Psoas muscle (tissue), 8 donors: ENCODE results near the gene NAV2. TPM values are rescaled to one million over a fixed set of nuclear protein-coding genes. Genes with fewer than 3 reads are reported as not detected.
"Not testable (repeated sequence)": the region's sequence is repeated elsewhere in the genome, so short reads cannot be mapped to it uniquely, and the experiment has no call there.

Source experiments
- ATAC-seq, 4 donors: fragments of 200-7000 bp; cut with Tn5 transposase; one replicate each; pipeline ENCODE4 v1.9.1; 2020; ENCODE audit warnings: moderate library complexity in 3 of 4, mild to moderate bottlenecking in 2 of 4
- DNase-seq, 2 donors: peaks; one replicate each; pipeline ENCODE4 v3.0.0-alpha.2; 2020
- H3K27ac ChIP-seq: fragments of 200-600 bp; one replicate; pipeline ENCODE4 v1.8.0; 2022
- H3K27me3 ChIP-seq, 3 donors: fragments of 200-600 bp in 1 of 3; one replicate each; pipeline versions ENCODE4 v1.6.1 to v1.8.0; 2013 to 2022; ENCODE audit warnings: low read length in 2 of 3, mild to moderate bottlenecking in 2 of 3, moderate library complexity in 1 of 3; ENCODE audit not compliant: insufficient read depth in 3 of 3
- H3K36me3 ChIP-seq, 2 donors: fragments of 200-600 bp in 1 of 2; one replicate each; pipeline versions ENCODE4 v1.6.1 to v1.8.0; 2013 to 2022; ENCODE audit warnings: low read depth in 1 of 2, mild to moderate bottlenecking in 1 of 2, moderate library complexity in 1 of 2; ENCODE audit not compliant: insufficient read depth in 1 of 2
- H3K4me1 ChIP-seq: fragments of 200-600 bp; one replicate; pipeline ENCODE4 v1.8.0; 2022
- H3K4me3 ChIP-seq: fragments of 200-600 bp; one replicate; pipeline ENCODE4 v1.8.0; 2022; ENCODE audit warnings: mild to moderate bottlenecking
- H3K9me3 ChIP-seq: fragments of 200-600 bp; one replicate; pipeline ENCODE4 v1.8.0; 2022
- WGBS, 3 donors: extraction: QIAGEN DNeasy Blood & Tissue Kit; methylation state at CpG; one replicate each; pipeline versions ENCODE4 v1.1.6 to v1.1.7; 2013; 5-methylcytosine and 5-hydroxymethylcytosine counted together
- intact Hi-C, 2 donors: fragments of 100-400 bp; cut with DNase I; formaldehyde crosslinking; loops; one replicate each; pipeline versions ENCODE4 v1.11.0 to v1.14.2; 2022
- polyA plus RNA-seq, 3 donors: library from polyadenylated mRNA; stranded (reverse); fragments of 200-250 nt; gene quantifications; one replicate each; pipeline ENCODE4 v1.2.3, GENCODE V29; 2013
- total RNA-seq, 4 donors: library from RNA; stranded (reverse); fragmentation: NEBNext Ultra II Directional in 2 of 4; extraction: Animal tissue kit (Norgen Biotek cat#: 25700) in 2 of 4; gene quantifications; one replicate each; pipeline versions ENCODE4 v1.2.1 to v1.2.4, GENCODE V29; 2021 to 2023
- TF ChIP-seq, protein P1 (sequence below): fragments of 200-600 bp; IDR thresholded peaks from one replicate; pipeline ENCODE4 v1.8.0; 2022; ENCODE audit warnings: antibody characterized with exemption
- donor health status: healthy with polysubstance abuse.
- donor health status: DM: no; HTN: no; CAD: no; lungs with moderate emphysema.
- donor health status: Bipolar disorder and iron deficiency.
- donor health status: healthy.
- donor health status: DM: yes; HTN: yes; CAD: no.
- donor health status: DM: no; HTN: no; CAD: no.
- donor health status: DM: no; HTN: no; CAD: no.
- donor health status: DM: yes; HTN: yes; CAD: no.

Gene NAV2
- total and polyA plus RNA-seq, 7 donors = 0.68 to 21.8 (median 2.9) TPM

DNA sequence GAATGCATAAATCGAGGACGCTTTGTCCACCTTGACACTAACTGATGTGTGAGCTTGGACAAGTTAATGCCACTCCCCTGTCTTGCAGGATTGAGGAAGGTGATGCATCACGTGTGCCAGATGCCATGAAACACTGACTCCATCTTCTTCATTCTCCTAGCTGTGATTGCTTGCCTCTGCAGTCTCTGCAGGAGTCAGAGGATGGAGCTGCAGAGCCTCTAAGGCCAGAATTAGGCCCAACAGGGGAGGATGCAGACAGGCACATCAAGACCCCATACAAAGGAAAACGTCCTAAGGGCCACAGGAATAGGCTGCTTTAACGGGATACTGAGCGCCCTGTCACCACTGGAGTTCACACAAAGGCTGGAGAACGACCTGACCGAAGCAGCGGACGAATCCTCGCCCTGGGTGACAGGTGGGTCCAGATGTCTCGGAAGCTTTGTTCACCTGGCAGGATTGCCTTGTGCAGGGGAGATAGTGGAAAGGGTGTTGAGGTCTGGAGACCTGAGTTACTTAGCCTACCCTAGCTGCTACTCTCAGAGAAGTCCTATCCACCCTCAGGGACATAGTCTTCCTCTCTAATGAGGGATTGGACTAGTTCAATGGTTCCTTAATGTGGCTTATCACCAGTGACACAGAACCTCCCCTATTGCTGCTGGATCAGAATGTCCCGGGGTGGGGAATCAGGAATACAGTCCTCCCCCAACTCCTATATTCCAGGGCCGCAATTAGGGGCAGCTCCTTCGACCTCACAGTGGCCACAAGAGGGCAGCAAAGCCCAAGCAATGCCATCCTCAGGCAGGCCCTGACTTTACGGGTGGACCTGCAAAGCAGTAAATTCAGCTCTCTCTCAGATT, 415.3 kb downstream of the NAV2 start:
- no peaks in the 10 kb centered on the region for H3K36me3 ChIP-seq
- WGBS, 3 donors = 62 to 65% (median 62%) methylated on average over 16 of the region's 16 CpGs
- no peaks in the 10 kb centered on the region for H3K4me1 ChIP-seq
- TF ChIP-seq, protein P1, sequence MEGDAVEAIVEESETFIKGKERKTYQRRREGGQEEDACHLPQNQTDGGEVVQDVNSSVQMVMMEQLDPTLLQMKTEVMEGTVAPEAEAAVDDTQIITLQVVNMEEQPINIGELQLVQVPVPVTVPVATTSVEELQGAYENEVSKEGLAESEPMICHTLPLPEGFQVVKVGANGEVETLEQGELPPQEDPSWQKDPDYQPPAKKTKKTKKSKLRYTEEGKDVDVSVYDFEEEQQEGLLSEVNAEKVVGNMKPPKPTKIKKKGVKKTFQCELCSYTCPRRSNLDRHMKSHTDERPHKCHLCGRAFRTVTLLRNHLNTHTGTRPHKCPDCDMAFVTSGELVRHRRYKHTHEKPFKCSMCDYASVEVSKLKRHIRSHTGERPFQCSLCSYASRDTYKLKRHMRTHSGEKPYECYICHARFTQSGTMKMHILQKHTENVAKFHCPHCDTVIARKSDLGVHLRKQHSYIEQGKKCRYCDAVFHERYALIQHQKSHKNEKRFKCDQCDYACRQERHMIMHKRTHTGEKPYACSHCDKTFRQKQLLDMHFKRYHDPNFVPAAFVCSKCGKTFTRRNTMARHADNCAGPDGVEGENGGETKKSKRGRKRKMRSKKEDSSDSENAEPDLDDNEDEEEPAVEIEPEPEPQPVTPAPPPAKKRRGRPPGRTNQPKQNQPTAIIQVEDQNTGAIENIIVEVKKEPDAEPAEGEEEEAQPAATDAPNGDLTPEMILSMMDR = peak; percentile 86
- DNase-seq (peak; percentile 73 to 86), ATAC-seq (peak; percentile 79 to 96 (median 90))
- intact Hi-C loops = loop anchor here (2.0 to 5.0 kb wide), 5 partner anchors 176 to 483 kb away; no protein-coding TSS in a partner anchor
- H3K4me3 ChIP-seq = no peak overlapping the region
- no peaks in the 10 kb centered on the region for H3K9me3 ChIP-seq
- H3K27me3 ChIP-seq = no peaks in the 10 kb centered on the region
- no peak overlapping the region for H3K27ac ChIP-seq

DNA sequence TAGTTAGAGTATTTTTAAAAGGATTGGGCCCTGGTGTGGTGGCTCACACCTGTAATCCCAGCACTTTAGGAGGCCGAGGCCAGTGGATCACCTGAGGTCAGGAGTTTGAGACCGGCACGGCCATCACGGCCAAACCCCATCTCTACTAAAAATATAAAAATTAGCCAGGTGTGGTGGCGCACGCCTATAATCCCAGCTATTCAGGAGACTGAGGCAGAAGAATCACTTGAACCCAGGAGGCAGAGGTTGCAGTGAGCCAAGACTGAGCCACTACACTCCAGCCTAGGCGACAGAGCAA, 415.8 kb downstream of the NAV2 start:
- H3K4me3 ChIP-seq, DNase-seq, H3K9me3 ChIP-seq, H3K27ac ChIP-seq, H3K36me3 ChIP-seq, H3K27me3 ChIP-seq, ATAC-seq, H3K4me1 ChIP-seq: not testable (repeated sequence)
- intact Hi-C loops = loop anchor here (2.0 to 5.0 kb wide), 5 partner anchors 176 to 482 kb away; no protein-coding TSS in a partner anchor
- 81 to 89% (median 85%) methylated on average over 7 of the region's 7 CpGs for WGBS, 3 donors

DNA sequence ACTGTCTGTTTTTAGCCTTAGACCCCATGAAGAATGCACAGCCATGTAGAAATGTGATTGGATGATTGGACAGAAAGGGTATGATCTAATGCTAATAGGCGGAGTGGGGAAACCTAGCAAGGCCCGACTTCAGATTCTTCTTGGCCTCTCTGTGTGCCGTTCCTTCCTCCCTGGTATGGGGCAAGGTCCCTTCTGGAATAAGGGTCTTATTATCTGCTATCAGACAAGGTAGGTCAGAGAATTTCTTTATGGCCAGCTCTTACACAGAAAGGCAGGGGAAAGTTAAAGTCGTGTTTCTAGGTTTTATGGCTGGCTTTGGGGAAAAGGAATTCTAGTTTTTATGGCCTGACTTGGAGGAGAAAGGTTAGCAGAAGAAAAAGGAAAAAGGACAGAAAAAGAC, 417.0 kb downstream of the NAV2 start:
- Histone ChIP-seq H3K27me3 (no peaks in the 10 kb centered on the region), H3K4me1 (no peaks in the 10 kb centered on the region), H3K36me3 (no peaks in the 10 kb centered on the region), H3K4me3 (no peak overlapping the region), H3K27ac (no peak overlapping the region), H3K9me3 (no peaks in the 10 kb centered on the region)
- 67 to 78% (median 73%) methylated on average over 4 of the region's 4 CpGs for WGBS, 3 donors
- no peak for ATAC-seq
- intact Hi-C loops = loop anchor here (2.0 to 5.0 kb wide), 5 partner anchors 177 to 481 kb away; no protein-coding TSS in a partner anchor
- DNase-seq = no peak
- TF ChIP-seq, protein P1 = no peak

DNA sequence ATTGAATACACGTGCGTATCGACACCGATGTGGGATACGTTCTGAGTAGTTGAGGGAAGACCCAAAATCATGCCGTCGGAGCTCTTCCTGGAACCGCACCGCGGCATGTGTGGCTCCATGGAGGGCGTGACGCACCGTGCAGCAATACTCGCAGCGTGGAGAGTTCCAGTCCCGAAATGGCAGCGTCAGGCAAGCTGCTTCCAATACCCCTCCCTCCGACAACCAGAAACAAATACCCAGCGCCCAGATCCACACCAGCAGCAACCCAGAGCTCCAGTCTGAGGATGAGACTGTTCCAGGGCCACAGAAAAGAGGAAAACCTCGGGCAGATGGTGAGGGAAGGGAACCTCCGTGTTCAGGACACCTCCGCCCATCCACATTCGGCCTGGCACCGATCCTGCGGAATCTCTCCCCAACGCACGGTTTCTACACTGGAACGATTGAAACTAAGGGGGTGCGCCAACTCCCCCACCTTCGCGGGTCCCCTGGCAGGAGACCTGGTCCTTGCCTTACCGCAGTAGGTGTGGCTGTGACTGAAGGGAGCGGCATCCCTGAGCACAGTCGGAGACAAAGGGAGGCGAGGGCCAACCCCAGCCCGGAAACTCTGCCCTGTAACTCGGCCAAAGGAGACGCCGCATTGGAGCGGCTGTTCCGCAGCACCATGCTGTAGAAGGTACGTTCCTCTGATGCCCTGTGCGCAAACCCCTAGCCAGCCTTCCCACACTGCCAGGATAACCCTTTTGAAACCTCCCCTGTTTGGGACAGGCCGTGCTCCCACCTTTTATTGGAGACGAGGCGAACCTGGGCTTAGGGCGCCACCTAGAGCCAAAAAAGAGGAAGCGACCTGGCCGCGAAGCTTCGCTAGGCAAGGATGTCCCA, 419.4 kb downstream of the NAV2 start:
- TF ChIP-seq, protein P1 = peak; percentile 55
- Histone ChIP-seq H3K4me3 (peak overlapping the region; percentile 33), H3K4me1 (no peaks in the 10 kb centered on the region), H3K27me3 (no peaks in the 10 kb centered on the region), H3K36me3 (no peaks in the 10 kb centered on the region), H3K9me3 (no peaks in the 10 kb centered on the region), H3K27ac (no peak overlapping the region)
- DNase-seq = peak; percentile 43 to 60
- ATAC-seq = peak in 2 of 4 donors; percentile 23 to 59
- 47 to 60% (median 54%) methylated on average over 51 of the region's 51 CpGs for WGBS, 3 donors
- intact Hi-C loops = no loop called here

DNA sequence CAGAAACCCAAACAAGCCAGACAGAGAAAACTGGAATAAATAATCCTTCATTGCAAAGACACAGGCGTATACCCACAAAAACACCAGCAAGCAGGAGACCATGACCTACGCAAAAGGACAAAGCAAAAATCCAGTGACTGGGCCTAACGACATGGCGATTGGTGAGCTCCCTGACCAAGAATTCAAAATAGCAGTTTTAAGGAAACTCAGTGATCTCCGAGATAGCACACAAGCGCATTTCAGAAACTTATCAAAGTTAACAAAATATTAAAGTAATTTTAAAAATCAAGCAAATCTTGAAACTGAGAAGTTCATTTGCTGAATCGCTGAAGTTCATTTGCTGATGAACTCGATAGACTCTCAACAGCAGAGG, 420.0 kb downstream of the NAV2 start:
- Histone ChIP-seq H3K9me3 (no peaks in the 10 kb centered on the region), H3K4me1 (no peaks in the 10 kb centered on the region), H3K27me3 (no peaks in the 10 kb centered on the region), H3K36me3 (no peaks in the 10 kb centered on the region), H3K27ac (no peak overlapping the region), H3K4me3 (no peak overlapping the region)
- WGBS, 3 donors = 74 to 80% (median 78%) methylated on average over 8 of the region's 8 CpGs
- intact Hi-C loops = no loop called here
- TF ChIP-seq, protein P1 = no peak
- ATAC-seq (no peak), DNase-seq (no peak)
